Activated CD4-positive, alpha-beta T cell treated with anti-CD3 and anti-CD28 coated beads, Interleukin-2, amount 50 U/mL, for 24 hours (primary cell): ENCODE results near the gene UQCRHL.
A peak's percentile ranks its signal among the peaks of the same experiment; 100 is the strongest.
"Not testable (repeated sequence)": the region's sequence is repeated elsewhere in the genome, so short reads cannot be mapped to it uniquely, and the experiment has no call there.

Experiments used
- DNase-seq, 2 donors: peaks; one replicate each; pipeline ENCODE4 v3.0.0-alpha.2; 2020; ENCODE audit warnings: low read depth in 1 of 2, low spot score in 1 of 2

UQCRHL gene

DNA sequence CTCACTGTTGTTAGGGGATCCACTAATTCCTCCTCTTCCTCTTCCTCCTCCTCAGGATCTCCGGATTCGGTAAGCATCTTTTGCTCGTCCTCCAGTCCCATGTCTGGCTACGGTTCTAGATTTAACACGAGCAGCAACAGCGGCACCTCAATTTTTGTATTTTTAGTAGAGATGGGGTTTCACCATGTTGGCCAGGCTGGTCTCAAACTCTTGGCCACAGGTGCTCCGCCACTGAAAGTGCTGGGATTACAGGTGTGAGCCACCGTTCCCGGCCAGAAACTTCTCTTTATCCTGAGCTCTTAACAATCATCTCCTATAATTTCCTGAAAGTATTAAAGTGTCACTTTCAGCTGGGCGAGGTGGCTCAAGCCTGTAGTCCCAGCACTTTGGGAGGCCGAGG is at the start of gene UQCRHL:
Gene UQCRHL, minus strand, starts transcription at position 101 of the 400 bp plus-strand sequence. Its CDS starts 0 bp downstream, at position 101.
- DNase-seq = not testable (repeated sequence)

DNA sequence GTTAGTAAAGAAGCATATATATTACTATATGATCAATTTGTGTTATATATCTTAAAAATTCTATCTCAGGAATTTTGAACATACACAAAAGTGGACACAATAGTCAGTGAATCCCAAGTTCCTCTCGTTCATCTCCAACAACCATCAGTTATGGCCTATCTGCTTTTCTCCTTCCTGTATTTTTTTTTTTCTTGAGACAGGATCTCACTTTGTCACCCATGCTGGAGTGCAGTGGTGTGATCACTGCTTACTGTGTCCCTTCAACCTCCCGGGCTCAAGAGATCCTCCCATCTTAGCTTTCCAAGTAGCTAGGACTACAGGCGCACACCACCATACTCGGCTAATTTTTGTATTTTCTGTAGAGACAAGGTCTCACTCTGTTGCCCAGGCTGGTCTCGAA is 49.4 kb upstream of the UQCRHL start:
- DNase-seq = no peak

DNA sequence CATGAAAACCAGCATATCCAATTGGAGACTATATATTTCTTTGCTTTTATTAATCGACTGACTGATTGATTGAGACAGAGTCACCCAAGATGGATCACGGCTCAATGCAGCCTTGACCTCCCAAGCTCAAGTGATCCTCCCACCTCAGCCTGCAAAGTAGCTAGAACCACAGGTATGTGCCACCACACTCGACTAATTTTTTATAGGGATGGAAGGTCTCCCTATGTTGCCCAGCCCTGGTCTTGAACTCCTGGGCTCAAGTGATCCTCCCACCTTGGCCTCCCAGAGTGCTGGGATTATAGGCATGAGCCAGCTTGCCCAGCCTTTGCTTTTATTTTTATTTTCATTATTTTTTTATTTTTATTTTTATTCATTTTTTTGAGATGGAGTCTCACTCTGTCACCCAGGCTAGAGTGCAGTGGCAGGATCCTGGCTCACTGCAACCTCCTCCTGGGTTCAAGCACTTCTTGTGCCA is 45.4 kb upstream of the UQCRHL start:
- no peak for DNase-seq

DNA sequence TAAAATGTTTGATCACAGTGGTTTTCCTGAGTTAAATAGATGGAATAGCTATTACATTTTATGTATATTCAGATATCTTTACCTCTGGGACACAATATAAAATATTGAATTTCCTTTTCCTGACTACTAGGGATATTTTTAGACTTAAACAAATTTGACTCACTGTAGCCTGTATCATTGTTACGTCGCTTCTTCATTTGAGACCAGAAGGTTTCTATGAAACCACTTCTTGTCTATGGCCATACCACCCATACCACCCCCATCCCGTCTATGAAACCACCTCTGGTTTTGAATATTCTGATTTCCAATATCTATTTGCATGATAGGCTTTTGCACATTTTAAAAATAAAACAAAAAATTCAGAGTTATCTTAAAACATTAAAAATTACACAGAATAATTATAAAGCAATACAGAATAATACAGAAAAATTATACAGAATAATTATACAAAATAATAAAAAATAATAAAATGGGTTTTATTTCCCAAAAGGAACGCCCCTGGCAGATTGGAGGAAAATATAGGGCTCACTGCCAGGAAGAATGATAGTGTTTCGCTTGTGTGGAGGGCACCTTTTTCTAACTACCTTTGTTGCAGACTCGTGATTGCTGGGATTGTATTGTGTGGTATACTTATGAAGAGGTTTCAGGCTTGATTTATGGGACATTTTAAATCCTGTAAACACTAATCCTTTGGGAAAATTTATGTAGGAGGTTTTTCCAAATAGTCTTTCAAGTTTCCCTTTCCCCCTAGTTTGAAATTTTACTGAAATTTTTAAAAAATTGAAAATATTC is 44.8 kb upstream of the UQCRHL start:
- DNase-seq = no peak

DNA sequence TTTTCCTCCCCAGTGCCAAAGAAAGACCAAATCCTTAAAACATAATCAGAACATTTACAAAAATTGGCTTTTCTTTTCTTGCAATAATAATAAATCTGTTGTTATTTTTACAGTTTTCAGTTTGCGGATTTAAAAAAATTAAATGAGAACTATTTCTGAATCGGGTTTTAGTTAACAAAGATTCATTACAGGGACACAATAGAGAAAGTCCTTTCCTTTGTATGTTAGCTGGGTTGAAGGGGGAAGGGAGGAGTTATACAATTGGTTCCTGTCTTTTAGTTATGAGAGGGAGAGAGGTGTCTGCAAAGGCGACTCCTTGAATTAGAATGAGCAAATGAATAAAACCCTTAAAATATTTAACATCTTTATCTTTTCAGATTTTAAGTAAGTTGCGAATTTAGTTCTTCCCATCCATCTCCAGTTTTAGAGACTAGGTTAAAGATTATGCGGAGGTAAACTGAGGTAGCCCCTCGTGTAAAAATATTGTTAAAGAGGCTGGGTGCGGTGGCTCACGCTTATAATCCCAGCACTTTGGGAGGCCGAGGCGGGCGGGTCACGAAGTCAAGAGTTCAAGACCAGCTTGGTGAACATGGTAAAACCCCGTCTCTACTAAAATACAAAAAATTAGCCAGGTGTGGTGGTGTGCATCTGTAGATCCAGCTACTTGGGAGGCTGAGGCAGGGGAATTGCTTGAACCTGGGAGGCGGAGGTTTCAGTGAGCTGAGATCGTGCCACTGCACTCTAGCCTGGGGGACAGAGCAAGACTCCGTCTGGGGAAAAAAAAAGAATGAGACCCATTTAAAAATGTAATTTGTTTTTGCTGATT is 44.0 kb upstream of the UQCRHL start:
- DNase-seq = no peak

DNA sequence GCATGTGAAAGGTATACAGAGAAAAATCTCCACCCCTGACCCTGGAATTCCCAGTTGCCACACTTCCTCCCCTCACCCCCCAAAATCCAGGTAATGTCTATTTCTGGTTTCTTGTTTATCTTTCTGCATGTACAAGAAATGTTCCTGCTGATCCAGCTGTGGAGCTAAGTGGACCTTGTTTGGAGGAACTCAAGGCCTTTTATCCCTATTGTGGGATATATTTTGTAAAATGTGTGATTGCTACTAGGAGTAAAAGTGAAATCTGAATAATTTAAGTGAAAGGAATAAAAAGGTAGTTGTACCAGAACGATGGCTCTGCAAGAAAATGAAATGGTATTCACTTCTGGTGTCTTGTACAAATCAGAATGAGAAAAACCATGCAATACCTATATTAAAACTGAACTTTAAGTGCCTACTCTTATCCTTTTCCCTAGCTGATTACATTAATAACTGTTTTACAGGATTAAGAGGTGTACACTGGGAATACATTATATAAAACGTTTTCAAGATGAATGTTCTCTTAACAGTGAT is 43.1 kb upstream of the UQCRHL start:
- DNase-seq = no peak

DNA sequence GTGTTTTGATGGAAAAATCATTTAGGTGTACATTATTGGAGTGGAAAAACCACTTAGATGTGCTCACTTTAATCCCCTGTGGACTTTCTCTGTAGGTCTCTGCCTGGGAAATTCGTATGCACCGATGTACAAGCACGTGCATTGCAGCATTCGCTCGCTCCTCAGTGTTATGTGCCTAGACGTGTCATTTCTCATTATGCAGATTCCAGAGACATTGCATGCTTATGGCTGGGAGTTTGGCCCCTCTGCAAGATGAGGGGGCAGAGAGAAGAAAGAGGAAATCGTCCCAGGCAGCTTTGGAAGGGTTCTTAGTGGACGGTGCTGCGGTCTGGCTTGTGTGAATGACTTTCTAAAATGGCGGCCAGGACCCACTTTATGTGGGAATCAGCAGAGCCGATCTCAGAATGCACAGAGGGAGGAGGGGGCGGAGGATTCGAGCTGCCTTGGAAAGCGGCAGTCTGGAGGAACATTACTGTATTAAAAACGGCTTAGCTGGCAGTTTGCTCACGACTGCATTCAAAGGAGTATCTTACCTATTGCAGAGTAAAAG is 42.4 kb upstream of the UQCRHL start:
- peak in 1 of 2 donors; percentile 21 for DNase-seq

DNA sequence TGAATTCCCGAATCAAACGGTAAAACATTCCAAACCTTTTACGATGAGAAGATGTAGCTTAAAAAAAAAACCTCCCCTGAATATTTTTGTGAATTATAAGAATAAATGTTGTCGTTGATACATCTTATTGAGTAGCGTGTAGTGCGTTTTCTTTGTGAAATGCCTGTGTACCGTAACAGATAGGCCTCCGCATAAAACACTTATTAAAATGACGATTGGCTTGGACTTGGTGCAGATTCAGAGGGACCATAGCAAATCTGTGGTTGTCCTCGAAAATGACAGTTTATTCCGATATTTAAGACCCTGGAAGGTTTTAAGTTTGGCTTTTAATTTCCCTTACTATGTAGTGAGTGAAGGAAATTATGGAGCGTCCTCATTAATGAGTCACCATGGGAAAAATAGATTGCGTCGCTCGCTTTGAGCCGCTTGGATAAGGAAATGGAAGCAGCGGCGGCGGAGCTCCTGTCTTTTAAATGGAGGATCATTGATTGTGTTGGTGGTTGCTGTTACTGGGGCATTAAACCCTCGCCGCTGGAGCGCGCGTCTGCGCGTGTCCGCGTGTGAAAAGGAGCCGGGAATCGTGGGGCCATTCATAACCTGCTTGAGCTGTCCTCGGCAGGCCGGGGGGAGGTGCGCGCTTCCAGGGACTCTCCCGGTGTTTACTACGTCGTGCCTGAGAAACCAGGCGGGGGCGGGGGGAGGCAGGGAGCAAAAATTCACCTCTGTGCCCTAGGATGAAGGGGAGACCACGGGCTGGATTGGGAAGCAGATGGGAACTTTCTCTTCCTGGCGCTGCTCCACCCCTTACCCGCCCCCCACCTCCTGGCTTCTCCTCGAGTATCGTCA is 41.7 kb upstream of the UQCRHL start:
- DNase-seq = peak; percentile 44 to 52

DNA sequence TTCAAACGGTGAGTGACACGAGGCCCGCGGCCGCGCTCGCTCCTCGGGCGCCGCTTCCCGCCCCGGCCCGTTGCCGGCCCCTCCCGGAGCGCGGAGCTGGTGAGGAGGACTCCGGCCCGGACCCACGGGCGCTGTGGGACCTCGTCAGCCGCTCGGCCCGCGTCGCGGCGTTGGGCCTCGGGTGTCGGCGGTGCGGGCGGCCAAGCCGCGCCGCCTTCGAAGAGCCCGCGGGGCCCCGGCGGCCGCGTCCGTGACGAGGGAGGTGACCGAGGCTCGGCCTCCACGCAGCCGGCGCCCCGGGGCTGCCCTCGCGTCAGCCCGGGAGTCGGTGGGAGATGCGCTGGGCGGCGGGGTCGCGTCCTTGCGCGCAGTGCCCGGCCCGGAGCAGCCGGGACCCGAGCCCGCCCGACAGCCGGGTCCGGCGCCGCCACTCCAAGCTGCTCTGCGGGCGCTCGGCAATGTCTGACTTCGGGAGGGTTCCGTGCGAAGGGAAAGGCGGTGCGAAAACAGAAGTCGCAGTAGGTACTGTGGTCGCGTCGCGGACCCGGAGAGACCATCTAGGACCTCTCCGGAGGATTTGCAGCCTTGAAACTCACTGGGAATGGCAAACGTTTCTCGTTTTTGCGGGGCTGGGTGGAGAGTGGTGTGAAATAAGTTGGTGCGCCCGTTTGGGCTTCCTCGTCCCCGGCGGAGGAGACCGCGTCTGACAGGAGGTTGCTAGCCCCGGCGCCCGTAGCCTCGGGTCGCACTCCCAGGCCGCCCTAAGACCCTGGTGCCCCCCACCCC is 40.9 kb upstream of the UQCRHL start:
- peak; percentile 29 to 33 for DNase-seq

DNA sequence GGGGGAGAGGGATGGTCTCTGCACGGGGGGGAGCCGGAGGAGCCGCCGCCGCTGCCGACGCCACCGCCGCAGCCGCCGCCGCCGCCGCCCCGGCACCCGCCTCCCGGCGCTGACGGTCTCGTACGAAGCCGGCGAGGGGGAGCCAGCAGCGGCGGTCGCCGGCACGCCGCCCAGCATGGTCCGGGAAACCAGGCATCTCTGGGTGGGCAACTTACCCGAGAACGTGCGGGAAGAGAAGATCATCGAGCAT is 40.4 kb upstream of the UQCRHL start:
- DNase-seq = no peak

DNA sequence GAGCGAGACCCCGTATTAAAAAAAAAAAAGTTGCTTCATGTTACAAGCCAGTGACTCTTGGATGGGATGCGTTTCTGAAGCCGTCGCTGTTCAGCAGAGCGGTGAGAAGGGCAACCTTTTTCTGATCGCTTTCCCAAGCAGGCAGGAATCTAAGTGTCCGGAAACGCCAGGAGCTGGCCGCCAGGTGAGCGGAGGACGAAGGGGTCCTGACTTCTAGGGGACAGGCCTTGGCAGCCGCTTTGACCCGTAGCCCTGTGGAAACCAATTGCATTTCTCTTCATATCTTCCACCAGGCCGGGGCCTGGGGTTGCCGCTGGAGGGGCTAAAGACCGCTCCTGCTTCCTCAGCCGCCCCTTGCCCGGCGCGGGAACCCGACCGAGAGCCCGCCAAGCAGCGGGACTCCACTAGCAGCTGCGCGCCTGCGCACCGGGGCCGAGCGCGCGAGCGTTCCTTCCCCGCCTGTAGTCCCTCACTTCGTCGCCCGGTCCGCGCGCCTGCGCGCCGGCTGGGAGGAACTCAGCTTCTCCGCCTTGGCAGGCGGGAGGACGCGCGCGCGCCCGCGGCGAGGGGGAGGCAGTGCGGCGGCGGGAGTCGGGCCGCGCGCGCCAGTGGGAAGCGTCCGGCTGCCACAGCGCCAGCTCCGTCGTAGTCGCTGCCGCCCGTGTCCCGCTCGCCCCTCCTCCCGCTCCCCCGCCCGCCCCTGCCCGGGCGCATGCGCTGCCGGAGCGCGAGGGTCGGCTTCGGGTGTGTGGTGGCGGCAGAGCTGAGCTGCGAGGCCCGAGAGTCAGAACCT is 39.8 kb upstream of the UQCRHL start, which contains the start of gene SPEN:
Gene SPEN, plus strand, starts transcription at position 608 of the 793 bp plus-strand sequence. CDS start 361 bp downstream, outside the sequence.
- DNase-seq = peak; percentile 93

DNA sequence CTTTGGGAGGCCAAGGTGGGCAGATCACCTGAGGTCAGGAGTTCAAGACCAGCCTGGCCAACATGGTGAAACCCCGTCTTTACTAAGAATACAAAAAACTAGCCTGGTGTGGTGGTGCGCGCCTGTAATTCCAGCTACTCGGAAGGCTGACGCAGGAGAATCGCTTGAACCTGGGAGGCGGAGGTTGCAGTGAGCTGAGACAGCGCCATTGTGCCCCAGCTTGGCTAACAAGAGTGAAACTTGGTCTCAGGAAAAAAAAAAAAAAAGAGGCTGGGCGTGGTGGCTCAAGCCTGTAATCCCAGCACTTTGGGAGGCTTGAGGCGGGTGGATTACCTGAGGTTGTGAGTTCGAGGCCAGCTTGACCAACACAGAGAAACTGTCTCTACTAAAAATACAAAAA is 38.6 kb upstream of the UQCRHL start:
- DNase-seq = not testable (repeated sequence)

DNA sequence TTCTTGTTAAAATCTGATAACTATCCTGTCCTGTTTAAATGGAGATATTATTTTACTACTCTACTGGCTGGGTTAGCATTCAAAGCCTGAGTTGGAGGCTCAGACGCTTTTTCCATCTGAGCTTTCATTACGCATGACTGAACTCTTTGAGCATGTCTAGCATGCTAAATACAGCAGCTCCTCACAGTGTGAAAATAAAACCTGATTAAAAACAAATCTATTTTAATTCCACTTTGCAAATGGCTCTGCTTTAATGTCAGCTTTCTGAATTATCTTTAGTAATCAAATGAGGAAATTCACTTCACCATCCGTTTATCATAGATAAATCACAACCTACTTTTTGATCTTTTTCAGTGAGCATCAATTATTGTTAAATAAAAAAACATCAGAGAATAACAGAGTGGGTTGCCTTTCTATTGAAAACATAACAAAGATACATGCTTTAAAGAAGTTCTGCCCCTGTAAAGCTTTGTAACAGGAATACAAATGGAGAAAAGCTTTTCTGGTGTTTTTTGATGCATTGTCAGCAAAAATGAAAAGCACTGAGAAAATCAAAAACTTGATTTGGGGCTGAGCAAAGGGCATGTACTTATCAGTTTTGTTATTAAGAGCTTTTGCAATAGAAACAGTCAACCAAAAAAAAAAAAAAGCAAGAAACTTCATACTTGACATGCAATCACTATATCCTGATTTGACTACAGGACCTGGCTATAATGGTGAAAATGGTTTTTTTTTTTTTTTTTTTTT is 36.5 kb upstream of the UQCRHL start:
- no peak for DNase-seq

DNA sequence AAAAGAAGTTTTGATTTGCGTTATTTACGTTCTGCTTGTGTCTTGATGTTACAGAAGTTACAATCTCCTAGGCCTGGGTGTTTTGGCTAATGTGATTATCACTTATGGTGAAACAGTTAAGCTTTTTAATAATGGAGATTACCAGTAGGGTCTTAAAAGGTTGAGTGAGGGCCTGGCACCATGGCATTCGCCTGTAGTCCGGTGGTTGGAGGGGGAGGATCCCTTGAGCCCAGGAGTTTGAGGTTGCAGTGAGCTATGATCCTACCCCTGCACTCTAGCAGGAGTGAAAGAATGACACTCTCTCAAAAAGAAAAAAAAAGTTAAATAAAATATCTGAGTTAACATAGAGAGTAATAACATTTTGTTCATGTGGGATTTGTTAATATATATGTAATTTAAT is 31.3 kb upstream of the UQCRHL start:
- DNase-seq = no peak

DNA sequence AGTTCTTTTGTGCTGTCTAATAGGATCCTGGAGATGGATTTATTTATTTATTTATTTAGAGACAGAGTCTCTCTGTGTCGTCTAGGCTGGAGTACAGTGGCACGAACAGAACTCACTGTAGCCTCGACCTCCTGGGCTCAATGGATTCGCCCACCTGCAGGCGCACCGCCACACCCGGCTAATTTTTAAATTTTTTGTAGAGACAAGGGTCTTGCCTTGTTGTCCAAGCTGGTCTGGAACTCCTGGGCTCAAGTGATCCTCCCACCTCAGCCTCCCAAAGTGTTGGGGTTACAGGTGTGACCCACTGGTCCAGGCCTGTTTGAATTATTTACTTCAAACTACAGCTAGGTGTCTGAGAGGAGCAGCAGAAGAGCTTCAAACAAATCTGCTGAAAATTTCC is 30.5 kb upstream of the UQCRHL start:
- DNase-seq = no peak

DNA sequence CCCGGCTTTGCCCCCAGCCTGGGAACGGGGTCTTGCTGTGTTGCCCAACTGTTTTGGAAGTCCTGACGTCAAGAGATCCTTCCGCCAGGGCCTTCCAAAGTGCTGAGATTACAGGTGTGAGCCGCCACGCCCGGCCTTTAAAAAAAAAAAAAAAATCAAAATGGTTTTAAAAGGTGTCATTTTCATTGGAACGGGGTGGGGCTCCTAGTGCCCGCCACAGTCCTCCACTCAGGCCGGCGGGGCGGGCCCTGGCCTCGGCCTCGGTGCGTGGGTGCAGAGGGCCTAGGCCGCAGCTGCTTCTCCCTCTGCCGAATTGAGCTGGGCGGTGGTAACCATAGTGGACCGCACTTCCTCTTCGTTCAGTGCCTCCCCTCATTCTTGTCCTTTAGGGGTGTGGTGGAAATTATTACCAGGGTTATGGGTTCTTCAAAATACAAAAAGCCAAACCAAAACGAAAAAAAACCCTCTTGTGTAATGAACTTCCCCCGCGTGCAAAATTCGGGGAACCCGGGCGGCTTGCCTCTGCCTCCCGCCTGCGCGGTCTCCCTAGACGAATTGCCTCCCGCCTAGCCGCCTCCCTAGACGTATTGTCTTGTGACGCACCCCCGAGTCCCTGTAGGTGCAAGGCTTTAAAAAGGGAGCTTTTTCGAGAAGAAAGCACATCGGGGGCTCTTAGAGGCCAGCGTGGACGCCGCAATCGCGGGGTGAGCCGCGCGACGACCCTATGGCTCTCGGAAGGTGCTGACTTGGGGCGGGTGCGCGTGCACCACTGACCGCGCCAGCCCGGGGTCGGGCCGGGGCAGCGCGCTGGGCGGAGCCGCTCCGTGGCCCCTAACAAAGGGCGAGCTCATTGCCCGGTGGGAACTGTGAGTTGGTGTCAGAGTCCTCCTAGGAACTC is 29.6 kb upstream of the UQCRHL start:
- DNase-seq = peak in 1 of 2 donors; percentile 17

DNA sequence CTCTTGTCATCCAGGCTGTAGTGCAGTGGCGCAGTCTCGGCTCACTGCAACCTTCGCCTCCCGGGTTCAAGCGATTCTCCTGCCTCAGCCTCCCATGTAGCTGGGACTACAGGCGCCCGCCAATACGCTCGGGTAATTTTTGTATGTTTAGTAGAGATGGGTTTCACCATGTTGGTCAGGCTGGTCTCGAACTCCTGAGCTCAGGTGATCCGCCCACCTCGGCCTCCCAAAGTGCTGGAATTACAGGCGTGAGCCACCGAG is 29.0 kb upstream of the UQCRHL start:
- not testable (repeated sequence) for DNase-seq
